NCI-H524 (cell line): Measurements from ENCODE around the gene KIZ.
"Not testable (repeated sequence)": the region's sequence is repeated elsewhere in the genome, so short reads cannot be mapped to it uniquely, and the experiment has no call there.

Experiments
- DNase-seq, 2 experiments: peaks; one replicate each; lab custom pipeline; 2025; lab: John Stamatoyannopoulos, UW

Gene KIZ

DNA sequence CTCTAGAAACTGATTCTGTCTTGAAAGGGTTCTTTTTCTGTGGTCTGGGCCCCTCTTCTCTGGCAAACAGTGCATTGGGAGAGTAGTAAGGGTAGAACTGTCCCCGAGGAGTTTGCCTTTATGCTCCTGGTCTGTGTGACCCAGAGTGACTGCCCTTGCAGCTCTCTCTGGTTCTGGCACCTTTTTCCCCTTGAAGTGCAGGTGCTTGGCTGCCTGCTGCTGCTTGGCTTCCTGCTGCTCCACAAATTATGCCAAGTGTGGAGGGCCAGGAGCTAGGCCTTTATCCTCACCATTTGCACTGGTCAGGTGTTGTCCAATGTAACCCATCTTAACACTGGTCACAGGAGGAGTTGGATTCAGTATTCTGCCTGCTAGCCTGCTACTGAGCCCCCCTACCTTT, 11.2 kb downstream of the KIZ start:
- DNase-seq, result no peak

DNA sequence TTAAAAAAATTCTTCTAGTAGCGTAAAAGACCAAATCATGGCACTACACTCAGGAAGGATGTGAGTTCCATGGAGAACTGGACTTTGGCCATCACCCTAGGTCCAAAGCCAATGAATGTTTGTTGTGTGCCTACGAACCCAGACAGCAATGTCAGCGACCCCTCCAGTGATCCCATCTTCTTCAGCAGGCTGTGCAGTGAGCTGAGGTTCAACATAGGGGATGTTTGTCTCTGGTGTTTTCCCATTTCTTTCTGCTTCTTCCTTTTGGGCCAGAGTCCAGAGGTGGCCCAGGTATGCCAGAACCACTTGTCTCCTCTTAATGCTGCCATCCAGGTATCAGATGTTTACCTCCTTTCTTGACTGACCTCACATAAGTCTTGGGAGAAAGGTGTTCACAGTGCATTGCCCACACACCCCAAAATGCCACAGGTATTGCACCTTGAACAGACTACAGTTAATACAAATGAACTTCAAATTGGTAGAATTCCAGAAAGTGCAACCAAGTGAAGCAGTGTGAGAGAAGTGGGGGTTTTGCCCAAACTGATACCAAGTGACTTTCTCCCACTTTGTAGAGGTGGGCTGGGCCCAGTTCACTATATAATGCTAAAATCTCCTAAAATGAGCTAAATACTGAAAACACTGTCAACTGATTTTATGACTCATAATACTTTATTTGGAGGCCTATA, 14.1 kb downstream of the KIZ start:
- no peak for DNase-seq

DNA sequence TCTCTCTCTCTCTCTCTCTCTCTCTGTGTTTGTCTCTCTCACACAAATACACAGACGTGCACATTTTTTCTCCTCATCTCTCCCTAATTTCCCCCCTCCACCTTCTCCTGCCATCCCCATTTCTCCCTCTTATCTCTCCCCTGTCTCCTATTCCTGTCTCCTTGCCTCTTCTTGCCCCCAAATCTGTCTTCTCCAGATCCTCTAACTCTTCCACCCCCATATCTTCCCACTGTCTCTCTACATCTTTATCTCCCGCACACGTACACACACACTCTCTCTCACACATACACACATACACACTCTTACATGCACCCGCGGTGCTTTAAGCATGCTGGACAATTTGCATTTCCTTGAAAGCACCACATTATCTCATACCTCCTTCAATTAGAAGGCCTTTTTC, 15.9 kb downstream of the KIZ start:
- no peak for DNase-seq

DNA sequence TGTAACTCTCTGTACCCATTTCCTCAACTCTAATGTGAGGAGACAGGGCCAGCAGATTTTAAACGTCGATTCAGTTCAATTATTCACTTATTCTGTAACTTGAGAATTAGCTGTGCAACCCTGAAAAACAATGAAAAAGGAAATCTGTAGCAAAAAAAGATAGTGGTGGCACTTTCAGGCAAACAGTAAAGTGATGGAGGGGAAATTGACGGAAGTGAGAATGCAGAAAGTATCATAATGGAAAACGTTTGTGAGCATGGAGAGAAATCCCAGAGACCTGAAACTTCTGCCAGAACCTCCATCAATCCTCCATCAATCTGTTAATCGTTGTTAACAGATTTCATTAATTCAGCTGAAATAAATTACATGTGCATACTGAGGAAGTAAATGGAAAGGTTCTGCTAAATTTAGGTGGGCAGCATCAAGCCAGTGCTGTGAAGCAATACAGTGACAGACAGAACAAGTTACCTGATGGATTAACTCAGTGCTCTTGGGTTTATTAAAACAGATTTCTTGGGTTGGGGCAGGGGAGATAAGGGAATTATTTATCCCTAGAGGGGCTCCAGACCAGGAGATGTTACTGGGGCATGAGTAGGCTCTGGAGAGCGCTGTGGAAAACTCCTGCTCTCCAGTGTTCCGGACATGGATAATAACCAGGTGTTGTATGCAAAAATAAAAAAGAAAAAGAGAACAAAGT, 17.5 kb downstream of the KIZ start:
- no peak for DNase-seq

DNA sequence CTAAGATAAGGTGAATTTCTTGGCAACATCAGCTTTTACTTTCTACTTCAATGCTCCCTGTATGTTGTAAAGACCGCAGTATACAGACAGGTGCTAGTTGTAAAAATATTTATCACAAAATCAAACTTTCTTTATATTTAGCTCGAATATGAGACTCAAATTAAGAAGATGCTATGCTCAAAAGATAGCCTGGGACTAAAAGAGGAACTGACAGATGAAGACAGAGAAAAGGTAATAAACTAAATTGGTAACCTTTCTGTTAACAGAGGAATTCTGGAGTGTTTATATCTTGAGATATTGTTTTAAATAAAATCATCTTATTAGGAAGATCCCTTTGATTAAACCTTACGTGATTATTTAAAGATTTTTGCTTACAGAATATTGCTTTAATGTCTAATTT, 19.5 kb downstream of the KIZ start:
- no peak for DNase-seq

DNA sequence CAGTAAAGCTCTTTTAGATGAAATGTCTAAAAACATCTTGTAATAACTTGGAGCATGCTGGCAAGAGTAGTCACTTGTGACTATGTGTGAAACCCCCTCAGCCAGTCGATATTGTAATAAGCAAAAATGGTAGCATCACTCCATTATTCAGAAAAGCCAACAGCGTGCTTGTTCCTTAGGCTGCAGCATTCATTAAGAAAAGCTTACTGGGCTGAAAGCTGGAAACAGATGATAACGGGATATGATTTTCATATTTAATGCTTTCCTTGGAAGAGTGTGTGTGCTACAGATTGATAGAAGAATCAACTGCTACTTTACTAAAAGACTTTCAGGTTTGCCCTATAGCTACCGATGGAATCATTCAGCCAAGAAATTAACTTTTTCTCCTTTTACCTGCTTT, 20.3 kb downstream of the KIZ start:
- no peak for DNase-seq

DNA sequence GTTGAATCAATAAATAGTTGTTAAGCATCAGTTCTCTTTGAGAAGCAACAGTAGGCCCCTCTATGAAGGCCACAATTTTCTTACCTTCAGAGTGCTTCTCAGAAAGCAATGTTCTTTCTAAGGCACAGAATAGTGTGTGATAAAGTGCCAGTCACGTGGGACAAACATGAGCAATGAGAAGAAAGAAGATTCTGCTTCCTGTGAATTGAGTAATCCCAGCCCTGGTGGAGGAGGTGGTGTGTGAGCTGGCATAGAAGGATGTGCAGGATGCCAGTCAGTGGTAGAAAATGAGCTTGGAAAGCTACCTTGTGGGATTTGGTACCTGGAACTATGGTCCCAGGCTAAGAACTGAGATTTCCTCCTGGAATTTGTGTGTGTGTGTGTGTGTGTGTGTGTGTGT, 21.7 kb downstream of the KIZ start:
- no peak for DNase-seq

DNA sequence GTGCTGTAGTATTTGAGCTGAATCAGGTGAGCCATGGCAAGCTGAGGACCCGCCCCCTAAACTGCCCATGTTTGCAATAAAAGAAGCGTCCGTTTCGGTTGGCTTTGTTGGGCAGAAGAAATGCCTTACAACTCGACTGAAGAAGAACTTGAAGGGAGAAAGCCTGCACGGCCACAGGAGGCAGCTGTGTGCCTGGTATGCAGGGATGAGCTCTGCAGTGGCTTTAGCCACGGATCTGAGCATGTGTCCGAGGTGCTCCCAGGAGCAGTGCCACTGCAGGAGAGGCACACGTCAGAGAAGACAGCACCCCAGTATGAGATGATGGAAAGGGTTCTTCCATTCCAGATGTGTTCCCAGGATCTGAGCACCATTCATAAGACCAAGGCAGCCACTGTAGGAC, 23.5 kb downstream of the KIZ start:
- DNase-seq, result no peak

DNA sequence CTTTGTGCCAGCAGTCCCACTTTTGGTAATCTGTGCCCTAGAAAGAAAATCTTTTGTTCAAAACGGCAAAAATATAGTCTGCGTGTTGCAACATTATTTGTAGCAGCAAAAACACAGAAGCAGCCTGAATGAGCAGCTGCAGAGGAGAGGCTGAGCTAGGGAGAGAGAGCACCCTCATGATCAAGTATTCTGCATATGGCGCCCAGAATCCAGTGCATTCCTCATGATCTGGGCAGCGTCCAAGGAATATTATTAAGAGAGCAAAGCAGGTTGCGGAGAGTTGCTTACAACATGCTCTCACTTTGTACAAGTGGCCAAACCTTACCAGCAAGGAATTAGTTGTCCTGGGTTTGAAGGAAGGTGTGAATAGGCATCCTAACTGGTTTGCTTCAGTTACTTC, 25.9 kb downstream of the KIZ start:
- DNase-seq, result no peak

DNA sequence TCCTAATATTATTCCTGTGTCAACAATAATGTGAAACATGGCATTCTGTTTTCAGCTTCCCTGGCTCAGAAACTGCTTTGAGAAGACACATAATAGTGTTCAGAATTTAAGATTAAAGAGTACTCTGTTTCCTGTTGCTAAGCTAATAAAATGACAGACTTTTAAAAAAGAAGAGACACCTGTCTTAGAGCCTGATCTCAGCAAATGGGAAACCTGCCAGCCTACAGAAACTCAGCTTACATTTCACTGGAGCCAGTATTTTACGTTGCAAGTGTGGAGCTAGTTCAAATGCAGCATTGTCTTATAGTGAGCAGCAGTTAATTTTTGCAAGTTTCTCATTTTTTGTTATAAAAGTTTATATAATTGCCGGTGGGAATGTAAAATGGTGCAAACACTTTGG, 28.8 kb downstream of the KIZ start:
- no peak for DNase-seq

DNA sequence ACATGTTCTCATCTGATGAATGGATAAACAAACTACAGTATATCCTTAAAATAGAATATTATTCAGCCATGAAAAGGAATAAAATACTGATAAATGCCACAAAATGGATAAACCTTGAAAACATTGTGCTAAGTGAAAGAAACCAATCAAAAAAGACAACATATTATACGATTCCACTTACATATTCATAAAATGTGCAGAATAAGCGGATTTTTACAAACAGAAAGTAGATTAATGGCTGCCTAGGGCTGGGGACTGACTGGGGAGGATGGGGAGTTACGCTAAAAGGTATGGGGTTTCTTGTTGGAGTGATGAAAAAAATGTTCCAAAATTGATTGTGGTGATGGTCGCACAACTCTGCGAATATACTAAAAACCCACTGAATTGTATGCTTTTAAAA, 29.4 kb downstream of the KIZ start:
- DNase-seq, result no peak

DNA sequence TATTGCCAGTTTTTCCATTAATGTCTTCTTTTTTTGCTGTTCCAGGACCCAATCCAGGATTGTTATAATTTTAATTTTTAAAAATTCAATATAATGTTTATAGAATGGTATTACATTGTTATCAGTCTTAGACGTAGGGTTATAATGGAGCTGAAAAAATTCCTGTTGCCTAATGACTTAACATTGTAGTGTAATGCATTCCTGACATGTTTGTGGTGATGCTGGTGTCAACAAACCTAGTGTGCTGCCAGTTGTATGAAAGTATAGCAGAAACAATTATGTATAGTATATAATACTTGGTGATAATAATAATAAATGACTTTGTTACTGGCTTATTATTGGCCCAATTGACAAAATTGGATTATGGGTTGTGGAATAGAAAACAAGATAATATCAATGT, 30.4 kb downstream of the KIZ start:
- DNase-seq, result no peak

DNA sequence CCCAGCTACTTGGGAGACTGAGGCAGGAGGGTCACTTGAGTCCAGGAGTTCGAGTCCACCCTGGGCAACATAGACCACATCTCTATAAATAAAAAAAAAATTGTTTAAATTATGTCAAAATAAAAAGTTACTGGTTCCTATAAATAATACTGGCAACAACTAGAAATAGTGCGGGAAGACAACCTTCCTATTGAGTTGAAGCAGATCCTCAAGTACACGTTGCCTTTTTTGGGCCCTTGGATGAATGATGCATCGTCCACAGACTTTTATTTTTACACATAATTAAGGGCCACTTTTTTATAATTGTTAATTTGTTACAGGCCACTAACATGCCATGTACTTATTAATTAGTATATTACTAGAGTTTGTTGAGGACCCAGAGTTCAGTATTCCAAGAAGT, 31.1 kb downstream of the KIZ start:
- DNase-seq, result no peak

DNA sequence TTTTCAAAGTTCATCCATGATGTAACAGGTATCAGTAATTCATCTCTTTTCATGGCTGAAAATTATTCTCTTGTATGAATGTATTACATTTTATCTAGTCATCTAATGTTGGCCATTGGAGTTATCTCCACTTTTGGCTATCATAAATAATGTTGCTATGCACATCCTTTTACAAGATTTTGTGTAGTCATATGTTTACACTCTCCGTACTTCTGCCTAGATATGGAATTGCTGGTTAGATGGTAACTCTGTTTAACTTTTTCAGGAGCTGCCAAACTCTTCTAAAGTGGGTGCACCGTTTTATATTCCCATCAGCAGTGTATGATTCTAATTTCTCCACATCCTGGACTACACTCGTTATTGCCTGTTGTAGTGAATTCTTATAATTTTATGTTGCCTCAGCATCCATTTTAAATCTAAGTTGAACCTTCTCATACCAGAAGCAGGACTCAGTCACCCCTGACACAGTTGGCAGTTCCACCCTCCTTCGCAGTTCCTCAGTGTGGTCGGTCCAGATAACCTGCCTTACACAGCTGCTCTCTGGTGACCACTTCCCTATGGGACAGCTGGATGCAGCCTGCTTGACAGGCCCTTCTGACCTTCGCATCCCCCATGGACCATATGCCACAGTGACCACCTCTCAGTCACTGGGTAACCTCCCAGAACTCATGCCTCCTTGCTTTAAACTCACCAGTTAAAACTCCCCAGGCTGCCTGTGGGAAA, 33.9 kb downstream of the KIZ start:
- DNase-seq, result no peak

DNA sequence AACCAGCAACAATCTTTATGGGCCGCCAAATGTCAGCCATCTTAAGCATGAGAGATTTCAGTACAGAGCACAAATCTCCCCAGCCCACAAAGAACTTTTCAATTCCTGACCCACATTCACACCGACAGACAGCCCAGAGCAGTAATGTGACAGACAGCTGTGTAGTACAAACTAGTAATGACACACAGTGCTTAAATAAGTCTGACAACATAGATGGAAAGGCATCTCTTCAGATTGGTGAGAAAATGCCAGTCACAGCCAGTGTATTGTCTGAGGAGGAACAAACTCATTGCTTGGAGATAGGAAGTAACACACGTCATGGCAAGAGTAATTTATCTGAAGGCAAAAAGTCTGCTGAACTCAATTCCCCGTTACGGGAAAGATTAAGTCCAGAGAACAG, 36.0 kb downstream of the KIZ start:
- no peak for DNase-seq

DNA sequence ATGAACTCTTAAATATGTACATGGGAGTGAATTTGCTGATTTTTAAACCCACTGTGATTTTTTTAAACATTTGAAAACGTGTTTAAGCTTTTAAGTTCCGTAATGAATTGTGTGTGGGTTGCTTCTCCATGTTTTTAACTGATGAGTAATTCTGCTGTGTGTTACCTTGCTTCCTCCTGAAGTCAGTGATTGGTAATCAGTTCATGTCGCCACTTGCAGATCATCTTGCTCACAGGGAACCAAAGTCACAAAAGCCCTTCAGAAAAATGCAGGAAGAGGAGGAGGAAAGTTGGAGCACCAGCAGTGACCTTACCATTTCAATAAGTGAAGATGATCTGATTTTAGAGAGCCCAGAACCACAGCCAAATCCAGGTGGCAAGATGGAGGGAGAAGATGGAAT, 36.7 kb downstream of the KIZ start:
- no peak for DNase-seq

DNA sequence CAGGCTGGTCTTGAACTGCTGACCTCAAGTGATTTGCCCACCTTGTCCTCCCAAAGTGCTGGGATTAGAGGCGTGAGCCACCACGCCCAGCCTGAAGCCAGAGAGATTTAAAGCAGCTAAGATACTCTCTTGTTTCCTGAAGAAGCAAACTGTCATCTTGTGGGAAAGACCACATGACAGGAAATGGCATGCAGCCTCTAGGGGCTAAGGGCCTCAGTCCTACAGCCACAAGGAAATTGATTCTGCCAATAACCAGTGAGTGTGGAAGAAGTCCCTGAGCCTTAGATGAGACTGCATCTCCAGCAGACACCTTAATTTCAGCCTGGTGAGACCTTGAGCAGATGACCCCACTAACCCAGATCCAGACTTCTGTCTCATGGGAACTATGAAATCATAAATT, 40.9 kb downstream of the KIZ start:
- no peak for DNase-seq

DNA sequence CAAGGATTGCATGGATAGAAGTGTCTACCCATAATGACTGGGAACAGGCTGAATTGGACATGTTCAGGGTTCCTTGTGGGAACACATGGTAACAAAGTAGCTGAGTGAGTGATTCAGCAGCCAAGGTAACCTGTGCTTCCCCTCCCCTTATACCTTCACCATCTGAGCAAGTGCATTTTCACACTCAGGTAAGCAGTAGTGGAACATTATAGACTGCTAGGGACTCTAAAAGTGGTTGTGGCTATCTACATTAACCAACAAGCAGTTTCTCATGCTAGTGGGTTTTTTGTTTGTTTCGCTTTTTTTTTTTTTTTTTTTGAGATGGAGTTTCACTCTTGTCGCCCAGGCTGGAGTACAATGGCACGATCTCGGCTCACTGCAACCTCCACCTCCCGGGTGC, 41.4 kb downstream of the KIZ start:
- DNase-seq, result no peak

DNA sequence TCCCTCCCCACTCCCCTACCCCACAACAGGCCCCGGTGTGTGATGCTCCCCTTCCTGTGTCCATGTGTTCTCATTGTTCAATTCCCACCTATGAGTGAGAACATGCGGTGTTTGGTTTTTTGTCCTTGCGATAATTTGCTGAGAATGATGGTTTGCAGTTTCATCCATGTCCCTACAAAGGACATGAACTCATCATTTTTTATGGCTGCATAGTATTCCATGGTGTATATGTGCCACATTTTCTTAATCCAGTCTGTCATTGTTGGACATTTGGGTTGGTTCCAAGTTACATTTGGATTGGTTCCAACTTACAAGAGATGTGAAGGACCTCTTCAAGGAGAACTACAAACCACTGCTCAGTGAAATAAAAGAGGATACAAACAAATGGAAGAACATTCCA, 42.2 kb downstream of the KIZ start:
- not testable (repeated sequence) for DNase-seq

DNA sequence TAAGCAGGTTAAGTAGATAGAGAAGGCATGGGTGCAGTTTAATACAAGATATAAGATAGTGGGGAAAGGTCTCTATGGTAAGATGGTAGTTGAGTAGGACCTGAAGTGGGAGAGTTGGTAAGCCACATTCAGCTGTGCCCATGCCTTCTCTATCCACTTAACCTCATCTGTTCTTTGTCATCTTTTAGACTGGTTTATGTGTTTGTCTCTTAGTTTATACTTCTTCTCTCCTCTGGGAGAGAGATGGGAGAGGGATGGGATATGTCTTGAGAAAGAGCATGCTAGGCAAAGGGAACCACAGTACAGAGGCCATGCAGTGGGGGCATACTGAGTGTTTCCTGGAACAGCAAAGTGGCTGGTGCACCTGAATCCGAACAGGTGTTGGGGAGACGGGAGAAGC, 46.7 kb downstream of the KIZ start:
- DNase-seq, result no peak

DNA sequence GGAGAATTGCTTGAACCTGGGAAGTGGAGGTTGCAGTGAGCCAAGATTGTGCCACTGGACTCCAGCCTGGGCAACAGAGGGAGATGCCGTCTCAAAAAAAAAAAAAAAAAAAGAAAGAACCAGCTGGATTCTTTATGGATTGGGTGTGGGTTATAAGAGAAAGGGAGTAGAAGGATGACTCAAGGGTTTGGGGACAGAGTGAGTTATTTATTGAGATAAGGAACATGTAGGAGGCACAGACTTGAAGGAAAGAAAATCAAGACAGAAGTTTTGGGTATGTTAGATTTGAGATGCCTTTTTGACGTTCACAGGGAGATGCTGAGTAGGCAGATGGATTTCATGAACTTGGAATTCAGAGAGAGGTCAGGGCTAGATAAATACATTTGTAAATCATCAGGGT, 47.6 kb downstream of the KIZ start:
- no peak for DNase-seq

DNA sequence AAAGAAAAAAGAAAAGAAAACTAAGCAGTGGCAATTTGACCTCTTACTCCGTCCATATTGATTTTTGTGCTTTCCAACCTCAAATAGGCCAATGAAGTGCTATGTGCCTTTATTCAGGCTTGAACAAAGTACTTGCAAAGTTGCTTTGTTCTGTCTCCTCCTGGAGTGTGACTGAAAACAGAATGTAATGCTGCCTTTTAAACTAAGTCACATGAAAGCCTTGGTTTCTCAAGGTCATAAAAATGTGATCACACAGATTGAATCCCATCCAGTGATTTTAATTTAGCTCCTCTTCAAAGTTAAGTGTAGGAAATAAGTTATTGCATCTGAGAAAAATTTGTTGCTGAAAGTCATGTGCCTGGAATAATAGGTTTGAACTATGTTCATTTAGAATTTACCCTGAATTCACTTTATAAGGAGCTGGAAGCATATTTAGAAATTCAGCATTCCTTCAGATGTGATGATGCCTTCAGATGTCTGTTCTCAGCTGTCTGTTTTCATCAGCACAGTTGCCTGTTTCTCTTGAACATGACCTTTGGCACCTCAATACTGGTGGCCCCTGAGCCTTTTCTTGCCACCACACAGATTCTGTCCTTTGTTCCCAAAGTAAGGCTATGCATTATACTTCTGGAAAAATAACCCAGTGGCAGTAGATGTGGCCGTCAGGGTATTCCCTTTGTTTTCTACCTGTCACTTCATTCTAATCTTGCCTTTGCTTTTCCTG, 48.8 kb downstream of the KIZ start:
- DNase-seq, result no peak

DNA sequence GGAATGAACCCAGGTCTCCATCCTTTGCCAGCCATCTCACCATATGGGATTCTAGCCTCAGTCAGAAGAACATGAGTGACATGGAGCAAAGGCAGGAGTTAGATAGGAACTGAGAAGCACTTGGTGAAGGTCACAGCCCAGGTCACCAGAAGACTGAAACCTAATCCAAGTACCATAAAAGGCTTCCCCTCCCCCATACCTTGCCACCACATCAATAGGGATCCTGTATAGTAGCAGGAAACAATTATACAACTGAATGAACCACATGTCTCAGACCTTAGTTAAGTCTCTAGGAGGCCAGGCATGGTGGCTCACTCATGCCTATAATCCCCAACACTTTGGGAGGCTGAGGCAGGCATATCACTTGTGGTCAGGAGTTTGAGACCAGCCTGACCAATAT, 49.6 kb downstream of the KIZ start:
- no peak for DNase-seq
